Stomach (tissue), 4 donors: ENCODE data around the gene PIK3CB.

Source experiments
- CTCF ChIP-seq, 7 experiments: fragments of 450-650 bp in 4 of 7; fragments of 200-600 bp in 3 of 7; sonication (generic) in 3 of 7; IDR thresholded peaks; one replicate each; pipeline ENCODE4 v1.5.1; 2016 to 2019; ENCODE audit warnings: antibody characterized with exemption in 7 of 7, control low read depth in 2 of 7, mild to moderate bottlenecking in 1 of 7
- POLR2A ChIP-seq, 4 donors: fragments of 450-650 bp; IDR thresholded peaks; one replicate each; pipeline ENCODE4 v1.6.1; 2016; ENCODE audit warnings: antibody characterized with exemption in 4 of 4, control low read depth in 2 of 4, mild to moderate bottlenecking in 1 of 4, moderate library complexity in 1 of 4

DNA sequence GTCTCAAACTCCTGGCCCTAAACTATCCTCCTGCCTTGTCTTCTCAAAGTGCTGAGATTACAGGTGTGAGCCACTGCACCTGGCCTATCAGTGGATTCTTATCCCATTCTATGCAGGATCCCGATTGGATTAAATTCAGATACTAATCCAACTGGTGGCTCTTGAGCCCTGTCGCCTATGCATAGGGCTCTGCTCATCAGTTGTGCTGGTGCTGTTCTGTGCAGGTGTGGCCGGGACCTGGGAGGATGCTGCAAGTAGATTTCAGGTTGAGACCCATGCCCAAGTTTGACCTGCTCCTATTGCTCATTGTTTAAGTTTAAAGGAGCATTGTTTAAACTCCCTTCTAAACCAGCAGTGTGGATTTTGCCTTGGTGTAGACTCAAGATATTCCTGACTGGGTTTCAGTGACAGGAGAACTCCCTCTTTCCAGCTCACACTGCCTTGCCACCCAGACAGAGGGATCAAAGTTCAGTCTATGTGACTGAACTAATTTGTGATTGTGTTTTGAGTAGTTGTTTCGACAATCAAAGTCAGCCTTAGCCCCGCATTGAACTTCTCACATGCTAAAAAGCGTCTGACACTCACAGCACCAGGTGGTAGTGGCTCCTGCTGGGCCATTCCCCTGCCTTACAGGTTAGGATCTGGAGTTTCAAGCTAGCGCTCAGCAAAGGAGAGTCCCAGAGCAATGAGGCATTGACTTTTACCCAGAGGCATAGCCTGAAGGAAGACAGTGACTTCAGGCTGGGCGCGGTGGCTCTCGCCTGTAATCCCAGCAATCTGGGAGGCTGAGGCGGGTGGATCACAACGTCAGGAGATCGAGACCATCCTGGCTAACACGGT is 45.0 kb upstream of the PIK3CB start:
- TF ChIP-seq CTCF (IDR thresholded peaks at IDR 0.05) (no peak), POLR2A (IDR thresholded peaks at IDR 0.05) (no peak)
